Neutrophil (primary cell): ENCODE data around the gene FAT4.

Source experiments
- H3K27ac ChIP-seq: fragments of 200-600 bp; sonication (generic); 2 replicates; pipeline ENCODE4 v1.5.1; 2016; ENCODE audit warnings: mild to moderate bottlenecking, moderate library complexity
- H3K27me3 ChIP-seq: fragments of 200-600 bp; sonication (generic); 2 replicates; pipeline ENCODE4 v1.6.0; 2016; ENCODE audit warnings: mild to moderate bottlenecking
- H3K36me3 ChIP-seq: fragments of 200-600 bp; sonication (generic); 2 replicates; pipeline ENCODE4 v1.5.1; 2017
- H3K4me1 ChIP-seq, 2 experiments: fragments of 200-600 bp in 1 of 2; sonication (generic) in 1 of 2; 1 replicate in 1 of 2; 2 replicates in 1 of 2; pipeline versions ENCODE4 v1.5.1 to v1.6.1; 2013 to 2016; ENCODE audit warnings: low read depth in 1 of 2, low read length in 1 of 2, mild to moderate bottlenecking in 1 of 2, moderate library complexity in 1 of 2; ENCODE audit not compliant: control insufficient read depth in 1 of 2, insufficient read depth in 1 of 2
- H3K4me3 ChIP-seq, 2 experiments: fragments of 200-600 bp in 1 of 2; sonication (generic) in 1 of 2; 1 replicate in 1 of 2; 2 replicates in 1 of 2; pipeline ENCODE4 v1.5.1; 2013 to 2016; ENCODE audit warnings: low read depth in 1 of 2, low read length in 1 of 2, mild to moderate bottlenecking in 1 of 2, moderate library complexity in 1 of 2
- H3K9me3 ChIP-seq: fragments of 200-600 bp; sonication (generic); 2 replicates; pipeline ENCODE4 v1.5.1; 2016
- CTCF ChIP-seq: fragments of 200-600 bp; sonication (generic); IDR thresholded peaks from 2 replicates; pipeline ENCODE4 v1.5.1; 2016; ENCODE audit warnings: antibody characterized with exemption

FAT4 gene

GRCh38 chr4:125319311-125319710, 4.6 kb downstream of the FAT4 start:
- peaks cover 17 to 30% of the 10 kb centered on the region in 2 experiments for H3K4me1 ChIP-seq
- no peaks in the 10 kb centered on the region for H3K36me3 ChIP-seq
- H3K4me3 ChIP-seq: no peak overlapping the region
- no peaks in the 10 kb centered on the region for H3K9me3 ChIP-seq
- peaks cover 65% of the 10 kb centered on the region for H3K27me3 ChIP-seq
- H3K27ac ChIP-seq: no peak overlapping the region
- TF ChIP-seq CTCF: no peak

GRCh38 chr4:125321709-125322365, 7.1 kb downstream of the FAT4 start:
- no peak overlapping the region for H3K27ac ChIP-seq
- no peak for TF ChIP-seq CTCF
- H3K4me1 ChIP-seq: peaks cover under 1 to 7% of the 10 kb centered on the region in 2 experiments
- peaks cover 39% of the 10 kb centered on the region for H3K27me3 ChIP-seq
- H3K36me3 ChIP-seq: no peaks in the 10 kb centered on the region
- H3K9me3 ChIP-seq: no peaks in the 10 kb centered on the region
- no peak overlapping the region for H3K4me3 ChIP-seq

- Histone ChIP-seq H3K36me3 (no peaks in the 10 kb centered on the region), H3K27me3 (peaks cover 34% of the 10 kb centered on the region), H3K9me3 (no peaks in the 10 kb centered on the region), H3K4me1 (peaks cover 0 to 2% of the 10 kb centered on the region in 2 experiments), H3K27ac (no peak overlapping the region), H3K4me3 (no peak overlapping the region)
- TF ChIP-seq CTCF: no peak
Observed at GRCh38 chr4:125322366-125322730, 7.6 kb downstream of the FAT4 start.

- no peak overlapping the region for H3K4me3 ChIP-seq
- H3K27me3 ChIP-seq: peaks cover 21% of the 10 kb centered on the region
- no peaks in the 10 kb centered on the region for H3K4me1 ChIP-seq
- H3K27ac ChIP-seq: no peak overlapping the region
- no peaks in the 10 kb centered on the region for H3K36me3 ChIP-seq
- TF ChIP-seq CTCF: no peak
- H3K9me3 ChIP-seq: no peaks in the 10 kb centered on the region
Observed at GRCh38 chr4:125323654-125324053, 8.9 kb downstream of the FAT4 start.

- Histone ChIP-seq H3K4me1 (no peaks in the 10 kb centered on the region), H3K27ac (no peak overlapping the region), H3K36me3 (no peaks in the 10 kb centered on the region), H3K4me3 (no peak overlapping the region), H3K9me3 (no peaks in the 10 kb centered on the region), H3K27me3 (peaks cover under 1% of the 10 kb centered on the region)
- TF ChIP-seq CTCF: no peak
Observed at GRCh38 chr4:125325733-125326132, 11.0 kb downstream of the FAT4 start.
